Stimulated activated CD4-positive, alpha-beta T cell treated with anti-CD3 and anti-CD28 coated beads, Interleukin-2, amount 100 ng/mL, for 24 hours (primary cell): Measurements from ENCODE around the gene HELZ.
"Not testable (repeated sequence)": the region's sequence is repeated elsewhere in the genome, so short reads cannot be mapped to it uniquely, and the experiment has no call there.

Experiments
- DNase-seq, 2 donors: peaks; one replicate each; pipeline ENCODE4 v3.0.0-alpha.2; 2020

HELZ gene

DNA sequence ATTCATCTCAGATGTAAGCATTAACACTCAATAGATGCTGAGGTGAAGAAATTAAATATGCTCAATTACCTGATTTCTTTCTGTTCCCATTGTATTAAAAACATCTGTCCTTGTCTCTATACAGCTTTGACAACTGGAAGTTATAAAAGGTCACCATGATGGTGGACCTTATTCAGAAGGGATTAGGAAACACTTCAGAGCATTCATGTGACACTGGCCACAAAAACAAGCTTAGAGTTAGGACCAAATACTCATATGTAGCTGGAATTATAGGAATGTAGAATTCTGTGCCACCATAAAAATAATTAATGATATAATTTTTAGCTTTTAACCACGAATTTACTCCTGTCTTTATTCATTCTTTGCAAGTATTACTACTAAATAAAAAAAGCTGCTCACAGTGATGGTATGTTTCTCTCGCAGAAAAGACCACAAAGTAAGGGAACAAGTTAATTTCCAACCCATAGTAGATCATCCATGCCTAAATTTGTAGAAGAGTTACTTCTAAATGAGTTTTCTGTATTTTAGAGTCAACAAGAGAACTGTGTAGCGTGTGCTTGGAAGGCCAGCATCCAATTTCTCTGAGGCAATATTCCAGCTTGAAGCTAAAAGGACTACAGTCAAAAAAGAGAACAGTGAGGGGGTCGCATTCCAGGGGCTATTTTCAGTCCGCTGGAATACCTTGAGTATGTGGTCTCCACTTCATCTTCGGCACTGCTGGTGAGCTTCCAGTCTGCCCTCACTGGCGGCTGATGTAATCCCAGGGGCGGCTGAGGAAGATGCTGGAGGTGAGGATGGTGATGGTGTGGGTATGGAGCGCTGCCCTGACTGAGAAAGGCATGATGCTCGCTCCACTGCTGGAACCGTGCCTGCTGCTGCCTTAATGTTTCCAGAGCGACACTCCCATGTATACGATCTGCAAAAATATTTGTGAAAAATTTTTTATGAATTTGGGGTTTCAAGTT is 136.9 kb downstream of the HELZ start:
- DNase-seq = no peak

DNA sequence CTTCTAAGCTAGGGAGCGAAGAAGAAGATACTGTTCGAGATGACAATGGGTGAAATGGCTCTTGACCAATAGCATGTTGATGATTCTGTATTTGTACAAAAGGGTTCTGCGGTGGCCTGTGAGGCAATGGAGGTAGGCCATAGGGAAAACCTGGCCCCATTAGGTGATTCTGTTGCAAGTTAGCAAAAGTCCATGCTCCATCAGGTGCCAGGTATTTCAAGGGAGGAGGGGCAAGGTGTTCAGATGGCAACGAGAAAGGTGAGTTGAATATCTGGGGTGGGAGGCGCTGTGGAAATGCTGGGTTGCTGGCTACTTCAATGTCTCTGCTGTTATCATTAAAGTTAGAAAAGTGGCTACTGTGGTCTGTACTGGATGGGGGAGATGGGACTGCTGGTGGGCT is 137.8 kb downstream of the HELZ start:
- no peak for DNase-seq

DNA sequence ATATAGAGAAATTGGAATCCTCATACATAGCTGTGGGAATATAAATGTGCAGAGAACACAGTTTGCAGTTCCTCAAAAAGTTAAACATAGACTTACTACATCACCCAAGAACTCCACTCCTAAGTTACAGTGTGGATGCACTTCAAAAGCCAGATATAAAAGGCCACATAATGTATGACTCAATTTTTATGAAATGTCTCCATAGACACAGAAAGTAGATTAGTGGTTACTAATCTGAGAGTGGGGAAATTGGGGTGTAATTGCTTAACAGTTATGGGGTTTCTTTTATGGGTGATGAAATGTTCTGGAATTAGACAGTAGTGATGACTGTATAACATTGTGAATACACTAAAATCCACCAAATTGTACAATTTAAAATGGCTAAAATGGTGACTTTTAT is 139.8 kb downstream of the HELZ start:
- DNase-seq = no peak

DNA sequence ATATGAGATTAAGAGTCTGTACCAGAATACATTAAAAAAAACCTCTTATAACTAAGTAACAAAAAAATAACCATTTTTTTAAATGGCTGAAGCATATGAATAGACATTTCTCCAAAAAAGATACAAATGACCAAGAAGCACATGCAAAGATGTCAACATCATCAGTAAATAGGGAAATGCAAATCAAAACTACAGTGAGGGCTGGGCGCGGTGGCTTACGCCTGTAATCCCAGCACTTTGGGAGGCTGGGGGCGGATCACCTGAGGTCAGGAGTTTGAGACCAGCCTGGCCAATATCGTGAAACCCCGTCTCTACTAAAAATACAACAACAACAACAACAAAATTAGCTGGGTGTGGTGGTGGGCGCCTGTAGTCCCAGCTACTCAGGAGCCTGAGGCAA is 140.4 kb downstream of the HELZ start:
- DNase-seq = not testable (repeated sequence)

DNA sequence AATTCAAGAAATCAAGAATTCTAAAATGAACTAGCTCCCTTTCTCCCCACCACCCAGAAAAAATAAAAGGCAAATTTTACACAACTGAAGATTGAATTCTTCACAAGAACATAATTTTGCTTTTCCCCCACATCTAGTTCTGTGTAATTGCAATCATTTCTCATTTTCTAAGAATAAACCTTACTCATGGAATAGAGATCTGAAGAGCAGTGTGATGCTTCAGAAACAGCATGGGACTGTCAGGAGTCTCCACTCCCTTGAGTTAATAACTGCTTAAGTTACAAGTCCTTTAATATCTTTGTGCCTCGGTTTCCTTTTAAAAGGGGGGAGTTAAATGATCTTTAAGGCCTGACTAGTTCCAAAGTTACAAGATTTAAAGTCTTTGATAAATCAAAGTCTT is 147.0 kb downstream of the HELZ start:
- DNase-seq = no peak

DNA sequence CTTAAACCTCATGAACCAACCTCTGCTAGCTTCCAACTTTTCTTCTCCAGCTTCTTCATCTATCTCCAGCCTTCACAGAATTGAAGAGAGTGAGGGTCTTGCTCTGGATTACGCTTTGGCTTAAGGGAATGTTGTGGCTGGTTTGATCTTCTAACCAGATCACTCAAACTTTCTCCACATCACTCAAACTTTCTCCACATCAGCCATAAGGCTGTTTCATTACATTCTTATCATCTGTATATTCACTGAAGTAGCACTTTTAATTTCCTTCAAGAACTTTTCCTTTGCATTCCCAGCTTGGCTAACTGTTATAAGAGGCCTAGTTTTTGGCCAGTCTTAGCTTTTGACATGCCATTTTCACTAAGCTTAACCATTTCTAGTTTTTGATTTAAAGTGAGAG is 148.4 kb downstream of the HELZ start:
- no peak for DNase-seq

DNA sequence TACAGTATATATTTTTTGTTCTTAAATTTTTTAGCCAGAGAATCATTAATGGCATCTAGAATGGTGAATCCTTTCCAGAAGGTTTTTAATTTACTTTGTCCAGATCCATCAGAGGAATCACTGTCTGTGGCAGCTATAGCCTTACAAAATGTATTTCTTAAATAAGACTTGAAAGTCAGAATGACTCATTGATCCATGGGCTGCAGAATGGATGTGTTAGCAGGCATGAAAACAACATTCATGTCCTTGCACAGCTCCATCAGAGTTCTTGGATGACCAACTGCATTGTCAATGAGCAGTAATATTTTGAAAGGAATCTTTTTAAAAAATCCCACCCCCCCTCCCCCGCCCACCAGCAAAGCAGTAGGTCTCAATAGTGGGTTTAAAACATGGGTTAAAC is 149.2 kb downstream of the HELZ start:
- no peak for DNase-seq

DNA sequence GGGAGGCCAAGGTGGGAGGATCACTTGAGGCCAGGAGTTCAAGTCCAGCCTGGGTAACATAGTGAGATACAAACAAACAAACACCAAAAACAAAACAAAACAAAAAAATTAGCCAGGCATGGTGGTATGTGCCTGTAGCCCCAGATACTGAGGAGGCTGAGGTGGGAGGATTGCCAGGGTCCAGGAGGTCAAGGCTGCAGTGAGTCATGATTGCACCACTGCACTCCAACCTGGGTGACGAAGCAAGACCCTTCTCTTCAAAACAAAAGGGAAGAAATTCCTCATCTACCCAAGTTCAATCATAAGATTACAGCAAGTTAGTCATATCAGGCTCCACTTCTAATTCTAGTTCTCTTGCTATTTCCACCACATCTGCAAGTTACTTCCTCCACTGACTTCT is 149.7 kb downstream of the HELZ start:
- DNase-seq = not testable (repeated sequence)

DNA sequence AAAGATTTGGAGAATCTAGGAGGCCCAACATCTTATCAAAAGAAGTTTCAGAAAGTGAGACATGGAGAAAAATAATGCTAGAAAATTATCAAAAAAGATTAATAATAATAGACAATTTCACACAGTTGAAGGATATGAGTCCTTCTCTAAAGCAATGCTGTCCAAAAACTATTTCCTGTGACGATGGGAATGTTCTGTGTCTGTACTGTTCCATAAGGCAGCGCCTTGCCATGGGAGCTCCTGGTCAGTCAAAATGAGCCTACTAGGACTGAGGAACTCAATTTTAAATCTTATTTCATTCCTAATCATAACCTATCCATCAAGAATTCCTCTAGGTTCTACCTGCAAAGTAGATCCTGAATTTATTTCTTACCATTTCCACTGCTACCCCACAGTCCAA is 151.6 kb downstream of the HELZ start:
- no peak for DNase-seq

DNA sequence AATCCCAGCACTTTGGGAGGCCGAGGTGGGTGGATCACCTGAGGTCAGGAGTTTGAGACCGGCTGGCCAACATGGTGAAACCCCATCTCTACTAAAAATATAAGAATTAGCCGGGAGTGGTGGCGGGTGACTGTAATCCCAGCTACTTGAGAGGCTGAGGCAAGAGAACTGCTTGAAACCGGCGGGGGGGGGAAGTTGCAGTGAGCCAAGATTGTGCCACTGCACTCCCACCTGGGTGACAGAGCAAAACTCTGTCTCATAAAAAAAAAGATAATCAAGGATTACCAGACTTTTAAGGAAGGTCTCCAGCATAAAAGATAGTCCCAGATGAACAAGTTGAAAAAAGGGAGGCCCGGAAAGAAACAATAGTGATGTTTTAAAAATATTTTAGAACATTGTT is 152.3 kb downstream of the HELZ start:
- DNase-seq = not testable (repeated sequence)

DNA sequence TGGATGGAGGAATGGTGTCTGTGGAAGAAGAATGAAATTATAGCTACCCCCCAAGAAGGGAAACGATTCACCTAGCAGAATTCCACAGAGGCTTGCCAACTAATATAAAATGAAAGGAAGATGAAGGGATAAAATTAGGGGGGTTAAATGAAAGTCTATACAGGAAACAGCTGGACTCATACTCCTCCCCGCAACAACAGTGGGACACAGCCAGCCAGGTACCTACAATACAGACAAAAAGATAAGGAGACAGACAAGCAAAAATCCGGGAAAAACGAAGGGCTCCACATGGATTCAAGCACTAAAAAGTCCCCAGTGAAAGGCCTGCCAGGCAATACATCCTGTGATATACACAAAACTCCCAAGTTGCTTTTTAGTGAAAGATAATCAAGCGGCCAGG is 152.7 kb downstream of the HELZ start:
- DNase-seq = no peak

DNA sequence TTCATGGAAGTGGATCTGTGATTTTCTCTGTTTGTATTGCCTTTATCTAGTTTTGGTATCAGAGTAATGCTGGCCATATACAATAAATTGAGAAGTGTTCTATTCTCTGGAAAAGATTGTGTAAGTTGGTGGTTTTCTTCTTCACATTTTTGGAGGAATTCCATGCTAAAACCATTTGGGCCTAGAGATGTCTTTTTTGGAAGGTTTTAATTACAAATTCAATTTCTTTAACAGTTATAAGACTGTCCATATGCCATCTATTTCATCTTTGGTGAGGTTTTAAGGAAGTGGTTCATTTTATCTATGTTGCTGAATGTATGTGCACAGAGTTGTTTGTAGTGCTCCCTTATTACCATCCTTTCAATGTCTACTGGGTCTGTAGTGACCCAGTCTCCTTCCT is 154.7 kb downstream of the HELZ start:
- no peak for DNase-seq

DNA sequence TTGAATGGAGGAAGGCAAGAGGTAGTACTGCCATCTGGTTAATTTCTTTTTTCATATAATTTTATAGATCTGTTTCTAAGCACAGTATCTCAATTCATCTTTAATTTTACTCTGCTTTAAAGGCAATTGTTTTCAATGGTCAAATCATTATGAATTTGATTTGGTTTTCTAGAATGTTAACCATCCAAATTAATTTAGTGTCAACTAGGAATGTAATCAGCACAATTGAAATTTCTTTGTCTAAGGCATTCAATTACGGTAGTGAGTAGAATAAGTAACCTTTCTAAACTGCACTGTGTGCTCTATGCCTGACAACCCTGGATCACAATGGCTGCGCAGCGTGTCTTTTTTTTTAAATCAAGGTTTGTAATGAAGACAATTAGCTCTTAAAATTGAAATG is 156.4 kb downstream of the HELZ start:
- no peak for DNase-seq

DNA sequence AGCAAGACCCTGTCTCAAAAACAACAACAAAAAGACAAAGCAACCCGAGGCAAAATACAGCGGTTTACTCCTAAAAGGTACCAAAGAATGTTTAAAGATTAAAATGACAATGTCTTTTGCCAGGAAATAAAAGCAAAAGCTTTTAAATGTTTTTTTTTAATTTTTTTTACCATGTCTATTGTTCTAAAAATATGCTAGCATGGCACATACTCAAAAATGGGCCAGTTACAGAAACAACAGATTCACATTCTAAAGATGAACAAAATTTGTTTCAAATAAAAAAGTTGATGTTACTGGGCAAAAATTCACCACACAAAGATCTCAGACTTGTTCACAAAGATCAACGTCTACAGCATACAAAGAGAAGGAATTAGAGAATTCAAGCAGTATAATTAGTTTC is 159.6 kb downstream of the HELZ start:
- no peak for DNase-seq

DNA sequence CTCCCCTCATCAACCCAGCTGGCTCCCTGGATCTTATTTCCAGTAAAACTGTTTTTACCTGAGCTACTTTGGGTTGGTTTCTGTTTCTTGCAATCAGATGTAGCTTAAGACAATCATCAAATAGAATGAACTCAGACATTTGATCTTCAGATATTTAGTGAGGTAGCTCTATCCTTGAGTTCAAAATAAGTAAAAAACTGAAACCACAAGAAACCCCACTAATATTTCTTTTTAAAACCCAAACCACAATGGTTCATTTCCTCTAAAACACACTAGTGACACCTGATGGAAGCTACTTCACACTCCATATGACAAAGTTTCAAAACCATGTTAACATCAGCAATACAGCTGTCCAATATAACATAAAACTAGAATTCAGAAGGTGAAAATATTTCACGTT is 162.9 kb downstream of the HELZ start:
- no peak for DNase-seq

DNA sequence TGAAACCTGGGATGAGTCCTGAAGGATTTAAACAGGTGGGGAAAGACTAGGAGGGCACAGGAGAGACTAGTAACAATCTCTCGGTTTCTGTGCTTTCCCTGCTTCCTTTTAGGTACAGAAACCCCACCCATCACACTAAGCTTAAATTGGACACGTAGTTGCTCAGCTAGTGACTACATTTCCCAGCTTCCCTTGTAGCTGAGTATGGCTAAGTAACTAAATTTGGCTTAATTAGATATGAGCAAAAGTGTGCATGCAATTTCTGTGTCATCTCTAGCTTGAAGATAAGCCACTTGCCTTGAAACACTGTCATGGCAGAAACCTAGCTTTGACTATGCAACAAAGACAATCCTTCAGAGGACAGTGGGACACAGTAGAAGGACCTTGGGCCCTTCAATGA is 164.2 kb downstream of the HELZ start:
- DNase-seq = no peak

DNA sequence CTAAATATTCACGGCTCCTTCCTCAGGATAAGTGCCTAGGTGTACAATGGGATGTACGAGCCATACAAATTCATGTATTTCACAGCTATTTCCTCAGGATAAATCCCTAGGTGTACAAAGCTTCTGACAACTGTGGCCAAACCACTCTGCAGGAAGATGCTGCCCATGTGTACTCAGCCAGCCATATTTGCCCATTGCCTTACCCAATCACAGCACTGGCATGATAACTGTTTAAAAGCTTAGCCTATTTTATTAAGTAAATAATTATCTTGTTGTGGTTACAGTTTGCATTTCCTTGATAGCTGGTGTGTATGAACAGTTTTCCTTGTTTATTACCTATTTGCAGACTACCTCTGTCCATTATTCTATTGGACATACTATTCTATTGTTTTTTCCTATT is 165.5 kb downstream of the HELZ start:
- no peak for DNase-seq

DNA sequence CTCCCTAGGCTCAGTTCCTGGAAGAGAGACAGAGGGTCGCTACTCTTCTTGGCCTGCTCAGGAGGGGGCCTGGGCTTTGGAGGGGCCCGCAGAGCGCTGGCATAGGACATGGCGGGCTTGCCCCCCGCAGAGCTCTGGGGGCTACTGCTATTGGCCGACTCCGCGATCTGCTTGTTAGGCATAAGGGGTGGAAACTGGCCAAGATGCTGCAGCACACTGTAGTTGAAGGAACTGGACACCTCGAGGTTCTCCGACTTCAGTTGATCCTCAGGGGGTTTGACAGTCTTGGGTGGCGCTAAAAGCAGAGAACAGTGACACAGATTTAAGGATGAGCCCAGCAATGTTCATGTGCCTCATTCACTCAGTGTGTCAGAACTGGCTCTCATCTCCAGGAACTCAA is 166.7 kb downstream of the HELZ start:
- no peak for DNase-seq

DNA sequence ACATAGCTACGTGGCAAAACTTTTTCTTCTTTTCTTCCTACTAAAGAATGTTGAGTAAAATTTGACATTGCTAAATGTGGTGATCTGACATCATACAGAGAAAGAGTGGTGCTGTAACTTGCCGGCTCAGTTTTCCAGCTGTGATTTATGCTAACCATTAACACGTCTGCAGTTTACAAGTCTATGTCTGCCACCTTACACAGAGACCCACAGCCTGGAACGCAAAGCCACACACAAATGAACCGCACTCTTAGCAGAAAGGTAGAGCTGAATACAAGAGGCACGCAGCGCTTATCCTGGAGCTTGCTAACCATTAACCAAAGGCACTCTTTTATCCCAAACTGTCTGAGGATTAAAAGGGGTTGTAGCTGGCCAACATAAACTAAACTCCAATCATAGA is 168.7 kb downstream of the HELZ start:
- no peak for DNase-seq

DNA sequence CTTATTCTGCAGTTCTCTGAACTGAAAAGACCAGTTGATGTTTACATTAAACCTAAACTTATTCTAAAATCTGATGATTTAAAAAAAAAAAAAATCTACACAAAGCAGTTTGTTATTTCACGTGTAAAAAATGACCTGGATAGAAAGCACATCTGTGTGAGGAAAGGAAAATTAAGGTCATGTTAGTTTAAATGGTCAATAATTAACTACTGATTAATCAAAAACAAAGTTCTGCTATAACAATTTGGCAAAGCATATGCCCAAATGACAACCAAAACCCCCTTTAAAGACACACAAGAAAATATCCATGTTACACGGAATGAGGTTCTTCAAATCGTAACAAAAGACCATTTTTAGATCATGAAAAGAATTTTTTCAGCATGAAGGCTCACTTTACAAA is 170.2 kb downstream of the HELZ start:
- no peak for DNase-seq

DNA sequence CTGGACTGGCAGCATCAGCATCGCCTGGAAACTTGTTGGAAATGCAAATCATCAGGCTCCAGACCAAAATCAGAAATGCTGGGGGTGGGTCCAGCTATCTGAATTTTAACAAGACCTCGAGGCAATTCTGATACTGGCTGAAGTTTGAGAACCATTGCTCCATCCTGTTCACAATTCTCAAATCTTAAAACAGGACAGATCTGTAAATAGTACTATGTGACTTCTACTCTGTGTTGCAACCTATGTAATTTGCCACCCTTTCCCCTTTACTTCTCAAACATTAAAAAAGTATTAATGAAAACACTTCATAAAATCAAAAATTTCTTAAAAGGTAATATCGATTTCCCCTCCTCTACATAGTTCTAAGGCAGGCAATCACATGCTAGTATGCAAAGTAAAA is 172.1 kb downstream of the HELZ start:
- no peak for DNase-seq

DNA sequence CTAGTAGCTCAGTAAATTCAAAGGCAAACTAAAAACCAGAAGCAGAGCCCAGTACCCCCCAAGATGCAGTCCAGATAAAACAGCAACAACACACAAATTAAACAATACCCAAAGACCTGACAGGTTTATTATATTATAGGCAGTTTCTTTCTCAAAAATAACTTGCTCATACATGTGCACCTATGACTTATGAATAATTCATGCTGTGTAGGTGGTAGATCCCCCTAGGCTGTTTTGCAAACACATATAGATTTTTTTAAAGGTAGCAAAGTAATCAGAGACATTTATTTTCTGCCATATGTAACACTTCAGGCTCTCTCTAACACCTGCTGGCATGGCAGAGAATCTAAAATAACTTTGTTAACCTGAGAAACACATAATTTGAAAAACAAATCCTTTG is 173.4 kb downstream of the HELZ start:
- no peak for DNase-seq

DNA sequence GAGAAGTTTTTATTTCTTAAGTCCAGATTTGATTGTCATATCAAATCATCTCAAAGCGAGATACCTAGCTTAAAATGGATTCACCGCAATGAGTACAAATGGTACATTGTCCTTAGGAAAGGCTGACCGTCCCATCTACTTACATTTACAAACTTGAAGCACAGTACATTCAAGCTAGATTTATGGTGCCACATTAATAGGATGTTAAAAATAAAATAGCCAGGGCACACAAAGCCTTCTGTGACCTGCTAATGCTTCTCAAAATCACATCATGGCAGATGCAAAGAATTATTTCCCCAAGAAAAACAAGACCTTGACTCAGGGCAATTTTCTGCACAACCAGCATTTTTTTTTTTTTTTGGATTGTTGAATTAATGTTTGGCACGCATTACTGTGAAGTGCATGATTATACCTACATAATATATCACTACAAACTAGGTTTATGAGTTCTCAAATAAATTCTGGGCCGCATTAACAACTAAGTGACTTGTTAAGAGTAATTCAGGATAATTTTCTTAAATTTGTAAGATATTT is 175.3 kb downstream of the HELZ start:
- no peak for DNase-seq

DNA sequence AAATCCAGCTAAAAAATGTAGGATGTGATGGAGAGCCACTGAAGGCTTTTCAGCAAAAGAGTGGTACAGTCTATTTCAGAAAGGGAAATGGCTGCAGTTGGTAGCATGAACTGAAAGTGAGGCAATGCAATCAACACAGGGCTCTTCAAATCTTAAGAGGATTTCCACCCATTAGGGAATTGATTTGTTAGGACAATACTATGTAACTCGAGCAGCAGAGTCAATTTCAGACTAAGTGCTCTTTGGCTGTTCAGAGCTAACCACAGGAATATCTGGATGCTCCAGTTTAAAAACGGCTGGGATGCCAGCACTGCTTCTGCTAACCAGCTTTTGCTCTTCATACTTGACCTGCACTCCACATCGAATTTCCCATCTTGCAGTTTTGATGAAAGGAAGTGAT is 176.0 kb downstream of the HELZ start:
- no peak for DNase-seq
